GM12878 (cell line): Measurements from ENCODE around the gene NAALADL1. TPM values are rescaled to one million over a fixed set of nuclear protein-coding genes. Genes with fewer than 3 reads are reported as not detected.
A peak's percentile ranks its signal among the peaks of the same experiment; 100 is the strongest.

Experiments
- ATF2 ChIP-seq: IDR thresholded peaks from 2 replicates; pipeline ENCODE4 v1.6.1; 2012; ENCODE audit warnings: low read length, inconsistent platforms
- BACH1 ChIP-seq: fragments of 450-650 bp; IDR thresholded peaks from 2 replicates; pipeline ENCODE4 v1.6.1; 2017; ENCODE audit warnings: mild to moderate bottlenecking, borderline replicate concordance
- BCL11A ChIP-seq: IDR thresholded peaks from 2 replicates; pipeline ENCODE4 v1.6.1; 2011; ENCODE audit warnings: low read depth, low read length
- BMI1 ChIP-seq: fragments of 450-650 bp; IDR thresholded peaks from 2 replicates; pipeline ENCODE4 v1.6.1; 2016; ENCODE audit warnings: mild to moderate bottlenecking, moderate library complexity, borderline replicate concordance
- CBX3 ChIP-seq: fragments of 200-600 bp; sonication (generic); IDR thresholded peaks from 2 replicates; pipeline ENCODE4 v1.6.1; 2016; ENCODE audit warnings: low read depth, borderline replicate concordance
- CBX5 ChIP-seq: sonication (generic); IDR thresholded peaks from 2 replicates; pipeline ENCODE4 v1.6.1; 2016; ENCODE audit warnings: low read depth, moderate library complexity, mild to moderate bottlenecking, inconsistent platforms
- CEBPB ChIP-seq, 2 experiments: fragments of 150-350 bp in 1 of 2; IDR thresholded peaks; 2 replicates each; pipeline ENCODE4 v1.6.1; 2012 to 2014; ENCODE audit warnings: low read depth in 2 of 2, low read length in 2 of 2, borderline replicate concordance in 1 of 2, inconsistent platforms in 1 of 2
- E4F1 ChIP-seq: fragments of 450-650 bp; IDR thresholded peaks from 2 replicates; pipeline ENCODE4 v1.6.1; 2018; ENCODE audit warnings: borderline replicate concordance, mild to moderate bottlenecking; ENCODE audit not compliant: partially characterized antibody
- EED ChIP-seq: sonication (generic); IDR thresholded peaks from 2 replicates; pipeline ENCODE4 v1.6.1; 2016; ENCODE audit warnings: antibody characterized with exemption, low read depth
- GABPA ChIP-seq: IDR thresholded peaks from 2 replicates; pipeline ENCODE4 v1.6.1; 2014; ENCODE audit warnings: antibody characterized with exemption, low read depth, mild to moderate bottlenecking, inconsistent platforms
- HSF1 ChIP-seq: fragments of 150-350 bp; IDR thresholded peaks from 2 replicates; pipeline ENCODE4 v1.6.1; 2014; ENCODE audit warnings: mild to moderate bottlenecking, low read depth, low read length
- IKZF1 ChIP-seq: fragments of 450-650 bp; conservative IDR thresholded peaks from 2 replicates; pipeline ENCODE4 v1.6.1; 2017; ENCODE audit warnings: antibody characterized with exemption, mild to moderate bottlenecking
- LARP7 ChIP-seq: fragments of 450-650 bp; IDR thresholded peaks from 2 replicates; pipeline ENCODE4 v1.6.1; 2017; ENCODE audit warnings: mild to moderate bottlenecking
- MAX ChIP-seq: IDR thresholded peaks from 2 replicates; pipeline ENCODE4 v1.6.1; 2012; ENCODE audit warnings: low read depth, low read length, improper control_type of control experiment
- MLLT1 ChIP-seq: fragments of 450-650 bp; IDR thresholded peaks from 2 replicates; pipeline ENCODE4 v1.6.1; 2016; ENCODE audit warnings: mild to moderate bottlenecking
- MXI1 ChIP-seq: fragments of 150-350 bp; IDR thresholded peaks from 2 replicates; pipeline ENCODE4 v1.6.1; 2011; ENCODE audit warnings: low read depth, mild to moderate bottlenecking, inconsistent platforms, low read length, improper control_type of control experiment
- NFXL1 ChIP-seq: fragments of 450-650 bp; IDR thresholded peaks from 2 replicates; pipeline ENCODE4 v1.6.1; 2017; ENCODE audit warnings: antibody characterized with exemption, mild to moderate bottlenecking, borderline replicate concordance
- NR2C2 ChIP-seq: IDR thresholded peaks from 2 replicates; pipeline ENCODE4 v1.6.1; 2011; ENCODE audit warnings: borderline replicate concordance, low read depth; ENCODE audit not compliant: control insufficient read depth, insufficient read length
- NR2F1 ChIP-seq: fragments of 450-650 bp; conservative IDR thresholded peaks from 2 replicates; pipeline ENCODE4 v1.6.1; 2017; ENCODE audit warnings: mild to moderate bottlenecking
- SMAD1 ChIP-seq: fragments of 450-650 bp; IDR thresholded peaks from 2 replicates; pipeline ENCODE4 v1.6.1; 2018; ENCODE audit warnings: mild to moderate bottlenecking, low read depth; ENCODE audit not compliant: partially characterized antibody
- SREBF2 ChIP-seq: IDR thresholded peaks from 2 replicates; pipeline ENCODE4 v1.6.1; 2012; ENCODE audit warnings: mild to moderate bottlenecking, low read length
- TCF12 ChIP-seq: IDR thresholded peaks from 2 replicates; pipeline ENCODE4 v1.6.1; 2011; ENCODE audit warnings: low read depth, mild to moderate bottlenecking, low read length
- TCF7 ChIP-seq: IDR thresholded peaks from 2 replicates; pipeline ENCODE4 v1.6.1; 2014; ENCODE audit warnings: antibody characterized with exemption, borderline replicate concordance
- ZNF217 ChIP-seq: fragments of 450-650 bp; IDR thresholded peaks from 2 replicates; pipeline ENCODE4 v1.6.1; 2017; ENCODE audit warnings: antibody characterized with exemption, mild to moderate bottlenecking
- polyA plus RNA-seq, 11 experiments: library from polyadenylated mRNA; depleted of rRNA in 4 of 11; unstranded in 6 of 11; stranded (reverse) in 5 of 11; fragments of >200 nt; fragmentation: Nextera tagmentation in 4 of 11; fragmentation: Illumina TruSeq in 1 of 11; extraction: Ambion mirVana in 4 of 11; extraction: Trizol in 1 of 11; gene quantifications; 1 replicate in 1 of 11; 2 replicates in 10 of 11; pipeline versions ENCODE4 v1.2.1 to v1.2.3, GENCODE V29; 2011 to 2016; ENCODE audit warnings: inconsistent platforms in 2 of 11, missing spikeins in 2 of 11, low read depth in 1 of 11
- total RNA-seq, 4 experiments: library from RNA; depleted of rRNA in 3 of 4; stranded (reverse); fragments of >200 nt in 3 of 4; fragmentation: Illumina TruSeq in 1 of 4; extraction: Trizol in 1 of 4; gene quantifications; 2 replicates each; pipeline versions ENCODE4 v1.2.1 to v1.2.3, GENCODE V29; 2013 to 2021

The NAALADL1 gene
- total and polyA plus RNA-seq, 10 of the 15 experiments (the other 5 are each of a cell fraction or from before 2014, with no cell fraction given): 0.77 to 5.5 (median 1.5) TPM

- TF ChIP-seq TCF7 (peak; percentile 71; the same call in 1 of the 2 replicates), ATF2 (no peak), IKZF1 (peak; percentile 99), MLLT1 (peak; percentile 90), TCF12 (peak; percentile 87), CBX3 (no peak), SREBF2 (peak; percentile 53; the same call in 1 of the 2 replicates), BACH1 (no peak), SMAD1 (peak; percentile 24), CEBPB (IDR thresholded peaks at IDR 0.05; ENCODE audit: borderline replicate concordance in 1 of 2, low read depth in 2 of 2, low read length in 2 of 2) (0 out of 4 replicates have a peak, but pooled peaks of 1 of the 2 experiments have one; percentile 12), CBX5 (peak; percentile 97), NFXL1 (no peak), GABPA (peak; percentile 99), E4F1 (peak; percentile 79), NR2F1 (peak; percentile 72), HSF1 (peak; percentile 88), NR2C2 (no peak), MAX (peak; percentile 15; the same call in 1 of the 2 replicates), BMI1 (no peak), LARP7 (peak; percentile 90; the same call in 1 of the 2 replicates), MXI1 (peak; percentile 83), ZNF217 (peak; percentile 67; the same call in 1 of the 2 replicates), BCL11A (peak; percentile 34; the same call in 1 of the 2 replicates), EED (peak; percentile 78)
Measured at GRCh38 chr11:65095974-65096806, 37.8 kb upstream of the NAALADL1 start, which contains the start of gene VPS51 (continued).
